AG09319 (cell line): Measurements from ENCODE around the gene ADAM22.

Experiments
- DNase-seq: peaks from one replicate; pipeline ENCODE4 v3.0.0-alpha.2; 2010; ENCODE audit warnings: low read depth; ENCODE audit errors: extremely low read depth
- CTCF ChIP-seq: IDR thresholded peaks from 2 replicates; pipeline ENCODE4 v1.5.1; 2011; ENCODE audit warnings: low read depth, mild to moderate bottlenecking, inconsistent platforms, low read length, moderate library complexity

Gene ADAM22

GRCh38 chr7:88042157-88042556 is 108.1 kb downstream of the ADAM22 start:
- no peak for DNase-seq
- no peak for TF ChIP-seq CTCF

DNA sequence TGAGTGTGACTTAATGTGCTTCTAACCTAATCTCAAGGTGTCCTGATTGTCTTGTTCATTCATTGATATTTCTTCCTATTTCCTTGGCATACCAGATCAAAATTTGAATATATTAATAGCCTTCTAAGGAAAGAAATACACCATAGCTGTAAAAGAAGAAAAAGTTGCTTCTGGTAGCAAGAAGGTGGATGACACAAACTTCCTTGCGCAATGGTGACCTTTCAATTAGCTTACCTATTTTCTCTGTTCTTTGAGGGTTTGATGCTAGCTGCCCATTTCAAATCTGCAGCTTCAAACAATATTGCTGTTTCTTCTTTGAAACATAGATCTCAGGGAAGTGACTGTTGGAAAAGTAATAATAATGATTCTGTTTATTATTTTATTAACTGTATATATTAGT is 108.8 kb downstream of the ADAM22 start:
- TF ChIP-seq CTCF, result no peak
- DNase-seq, result no peak

GRCh38 chr7:88044069-88044468 is 110.0 kb downstream of the ADAM22 start:
- TF ChIP-seq CTCF, result no peak
- DNase-seq, result no peak

DNA sequence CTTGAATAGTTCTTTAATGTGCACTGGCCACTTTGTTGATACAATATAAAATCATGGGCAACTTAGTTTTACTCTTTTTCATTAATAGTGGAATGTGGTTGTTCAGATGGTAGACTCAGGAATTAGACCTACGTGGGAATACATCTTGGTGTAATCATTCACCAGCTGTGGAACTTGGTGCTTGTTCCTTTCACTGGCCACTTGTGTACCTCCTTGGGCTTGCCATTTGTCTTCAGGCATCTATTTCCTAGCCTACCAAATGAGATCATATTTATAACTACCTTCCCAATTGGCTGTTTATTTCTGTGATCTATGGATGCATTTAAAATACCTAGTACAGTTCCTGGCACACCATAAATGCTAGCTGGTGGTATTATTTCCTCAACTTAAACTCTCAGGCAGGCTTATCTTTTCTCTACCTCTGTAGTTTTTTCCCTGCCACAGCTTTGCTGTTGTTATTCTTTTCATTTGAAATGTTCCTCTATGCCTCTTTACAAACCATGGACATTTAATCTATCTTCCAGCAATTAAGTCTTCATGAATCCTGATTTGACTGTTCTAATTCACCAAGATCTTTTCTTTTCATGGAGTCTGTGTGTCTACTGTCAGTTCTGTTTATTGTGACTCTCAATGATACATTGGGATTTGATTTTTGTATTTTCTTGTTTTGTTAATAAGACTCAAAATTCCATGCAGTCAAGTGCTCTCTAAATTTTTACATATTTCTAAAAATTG is 113.0 kb downstream of the ADAM22 start:
- TF ChIP-seq CTCF, result no peak
- no peak for DNase-seq

DNA sequence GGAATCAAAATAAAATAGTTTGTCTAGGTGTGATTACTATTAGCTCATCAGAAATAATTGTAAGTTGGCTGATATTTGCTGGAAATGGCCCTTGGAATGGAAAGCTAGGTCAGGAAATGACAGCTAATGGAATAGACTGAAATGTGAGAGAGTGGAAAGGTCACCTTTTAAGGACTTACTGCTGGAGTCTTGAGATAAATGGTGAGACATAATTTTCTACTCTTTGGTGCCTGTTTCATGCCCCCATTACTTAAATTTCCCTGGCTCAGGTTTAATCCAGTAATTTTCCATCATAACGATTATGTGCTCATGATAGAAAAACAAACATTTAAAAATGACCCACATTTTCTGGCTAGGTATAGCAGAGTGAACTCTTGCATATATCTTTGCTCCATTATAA is 123.6 kb downstream of the ADAM22 start:
- DNase-seq, result no peak
- no peak for TF ChIP-seq CTCF

GRCh38 chr7:88062238-88062637 is 128.2 kb downstream of the ADAM22 start:
- TF ChIP-seq CTCF, result no peak
- no peak for DNase-seq

GRCh38 chr7:88069093-88069492 is 135.0 kb downstream of the ADAM22 start:
- no peak for DNase-seq
- TF ChIP-seq CTCF, result no peak
